K562 (cell line): Measurements from ENCODE around the gene FMNL2. TPM values are rescaled to one million over a fixed set of nuclear protein-coding genes. Genes with fewer than 3 reads are reported as not detected.
A peak's percentile ranks its signal among the peaks of the same experiment; 100 is the strongest.

Experiments used
- ARNT ChIP-seq, 2 experiments: fragments of 450-650 bp; IDR thresholded peaks; 2 replicates each; pipeline ENCODE4 v1.6.1; 2016; ENCODE audit warnings: mild to moderate bottlenecking in 1 of 2
- CHD4 ChIP-seq: fragments of 200-600 bp; sonication (generic); IDR thresholded peaks from 3 replicates; pipeline ENCODE4 v1.6.1; 2012; ENCODE audit warnings: low read depth, mild to moderate bottlenecking, mixed read lengths, low read length, inconsistent platforms; ENCODE audit not compliant: insufficient read depth, insufficient replicate concordance, poor library complexity, severe bottlenecking
- CXXC5 ChIP-seq: fragments of 250-450 bp; sonication (Bioruptor Pico); IDR thresholded peaks from 2 replicates; pipeline ENCODE4 v1.8.0; 2022; ENCODE audit warnings: inconsistent platforms, mild to moderate bottlenecking, moderate library complexity
- DPF2 ChIP-seq: fragments of 450-650 bp; IDR thresholded peaks from 2 replicates; pipeline ENCODE4 v1.6.1; 2016
- EZH2 ChIP-seq: IDR thresholded peaks from 2 replicates; pipeline ENCODE4 v1.6.1; 2012; ENCODE audit warnings: low read depth, mild to moderate bottlenecking, inconsistent platforms, low read length, borderline replicate concordance
- FOXJ2 ChIP-seq: fragments of 200-800 bp; sonication (Bioruptor generic); IDR thresholded peaks from 2 replicates; pipeline ENCODE4 v1.6.1; 2016; ENCODE audit warnings: missing genetic modification characterization, missing compliant biosample characterization
- GABPA ChIP-seq: fragments of 200-800 bp; sonication (Bioruptor generic); conservative IDR thresholded peaks from 2 replicates; pipeline ENCODE4 v1.6.1; 2016; ENCODE audit warnings: low read depth, missing genetic modification characterization, missing compliant biosample characterization
- HDAC8 ChIP-seq: fragments of 450-650 bp; IDR thresholded peaks from 2 replicates; pipeline ENCODE4 v1.6.1; 2016; ENCODE audit warnings: mild to moderate bottlenecking, missing genetic modification characterization, moderate library complexity, missing compliant biosample characterization
- HMG20B ChIP-seq: fragments of 250-450 bp; sonication (Bioruptor Pico); IDR thresholded peaks from 2 replicates; pipeline ENCODE4 v1.5.0; 2021; ENCODE audit warnings: mild to moderate bottlenecking
- HOMEZ ChIP-seq: fragments of 250-450 bp; sonication (Bioruptor Pico); IDR thresholded peaks from 2 replicates; pipeline ENCODE4 v1.4.0; 2020; ENCODE audit warnings: mild to moderate bottlenecking, moderate library complexity
- JUNB ChIP-seq: fragments of 450-650 bp; formaldehyde crosslinking; conservative IDR thresholded peaks from 2 replicates; pipeline ENCODE4 v1.4.0; 2020; ENCODE audit warnings: mild to moderate bottlenecking
- L3MBTL2 ChIP-seq: fragments of 450-650 bp; IDR thresholded peaks from 2 replicates; pipeline ENCODE4 v1.6.1; 2016; ENCODE audit warnings: mild to moderate bottlenecking, moderate library complexity
- MIER1 ChIP-seq: fragments of 450-650 bp; IDR thresholded peaks from 2 replicates; pipeline ENCODE4 v1.6.1; 2016; ENCODE audit warnings: antibody characterized with exemption, mild to moderate bottlenecking, low read depth
- NFIC ChIP-seq: fragments of 450-650 bp; IDR thresholded peaks from 2 replicates; pipeline ENCODE4 v1.6.1; 2017; ENCODE audit warnings: mild to moderate bottlenecking, inconsistent platforms
- NR2C2 ChIP-seq, 2 experiments: fragments of 200-800 bp in 1 of 2; sonication (Bioruptor generic) in 1 of 2; sonication (generic) in 1 of 2; formaldehyde crosslinking in 1 of 2; IDR thresholded peaks; 2 replicates each; pipeline versions ENCODE4 v1.6.1 to v1.8.0; 2016 to 2022; ENCODE audit warnings: mild to moderate bottlenecking in 1 of 2, missing compliant biosample characterization in 1 of 2, missing genetic modification characterization in 1 of 2, missing genetic modification reagents in 1 of 2
- RBBP5 ChIP-seq: fragments of 200-600 bp; sonication (generic); IDR thresholded peaks from 2 replicates; pipeline ENCODE4 v1.6.1; 2012; ENCODE audit warnings: borderline replicate concordance, mild to moderate bottlenecking, low read length, control low read depth, inconsistent platforms; ENCODE audit not compliant: insufficient read depth, poor library complexity, severe bottlenecking
- RBM14 ChIP-seq: fragments of 200-400 bp; formaldehyde crosslinking; IDR thresholded peaks from 2 replicates; pipeline ENCODE4 v1.6.1; 2018; ENCODE audit warnings: low read depth, mild to moderate bottlenecking, low read length, moderate library complexity, borderline replicate concordance; ENCODE audit not compliant: insufficient read depth
- TEAD1 ChIP-seq, 2 experiments: fragments of 450-650 bp in 1 of 2; sonication (generic) in 1 of 2; formaldehyde crosslinking; IDR thresholded peaks; 2 replicates each; pipeline versions ENCODE4 v1.4.0 to v1.8.0; 2020 to 2022; ENCODE audit warnings: mild to moderate bottlenecking in 2 of 2, missing genetic modification reagents in 1 of 2
- U2AF2 ChIP-seq: fragments of 200-400 bp; formaldehyde crosslinking; optimal IDR thresholded peaks from 2 replicates; pipeline ENCODE3; 2017; ENCODE audit warnings: low read depth, mild to moderate bottlenecking, low read length
- ZFX ChIP-seq: sonication (generic); formaldehyde crosslinking; IDR thresholded peaks from 2 replicates; pipeline ENCODE4 v1.8.0; 2022; ENCODE audit warnings: mild to moderate bottlenecking, missing genetic modification reagents, moderate library complexity
- ZNF175 ChIP-seq: fragments of 200-800 bp; sonication (Bioruptor generic); IDR thresholded peaks from 2 replicates; pipeline ENCODE4 v1.6.1; 2016; ENCODE audit warnings: low read depth, mild to moderate bottlenecking, missing genetic modification characterization, missing compliant biosample characterization
- ZNF23 ChIP-seq: fragments of 250-450 bp; sonication (Bioruptor Pico); IDR thresholded peaks from 2 replicates; pipeline ENCODE4 v1.4.0; 2020; ENCODE audit warnings: mild to moderate bottlenecking
- ZNF384 ChIP-seq: IDR thresholded peaks from 2 replicates; pipeline ENCODE4 v1.6.1; 2012; ENCODE audit warnings: low read depth, low read length, improper control_type of control experiment
- ZNF644 ChIP-seq: fragments of 200-800 bp; sonication (Bioruptor generic); IDR thresholded peaks from 2 replicates; pipeline ENCODE4 v1.6.1; 2016; ENCODE audit warnings: low read depth, missing genetic modification characterization, missing compliant biosample characterization
- ZNF77 ChIP-seq: fragments of 250-450 bp; sonication (Bioruptor Pico); IDR thresholded peaks from 2 replicates; pipeline ENCODE4 v1.5.0; 2020
- ZSCAN32 ChIP-seq: fragments of 450-650 bp; formaldehyde crosslinking; IDR thresholded peaks from 2 replicates; pipeline ENCODE4 v1.4.0; 2020; ENCODE audit warnings: mild to moderate bottlenecking, moderate library complexity
- polyA plus RNA-seq, 8 experiments: library from polyadenylated mRNA; depleted of rRNA in 4 of 8; stranded (reverse) in 5 of 8; unstranded in 3 of 8; fragments of >200 nt; fragmentation: Nextera tagmentation in 2 of 8; fragmentation: Illumina TruSeq in 1 of 8; extraction: Ambion mirVana in 2 of 8; extraction: Trizol in 1 of 8; gene quantifications; 2 replicates each; pipeline versions ENCODE4 v1.2.1 to v1.2.3, GENCODE V29; 2011 to 2014; ENCODE audit warnings: inconsistent platforms in 1 of 8, missing spikeins in 1 of 8
- total RNA-seq, 7 experiments: library from RNA; depleted of rRNA in 6 of 7; stranded (reverse); fragments of >200 nt in 6 of 7; fragmentation: Illumina TruSeq in 2 of 7; extraction: Trizol in 2 of 7; gene quantifications; 2 replicates each; pipeline versions ENCODE4 v1.2.1 to v1.2.3, GENCODE V29; 2011 to 2021; ENCODE audit warnings: low replicate concordance in 1 of 7
- TF ChIP-seq, protein P1 (sequence below): sonication (generic); formaldehyde crosslinking; IDR thresholded peaks from 2 replicates; pipeline ENCODE4 v1.8.0; 2022; ENCODE audit warnings: missing genetic modification reagents, mild to moderate bottlenecking, borderline replicate concordance

Gene FMNL2
- total and polyA plus RNA-seq, 9 of the 15 experiments (the other 6 are each of a cell fraction or from before 2014, with no cell fraction given) = 0.15 to 0.49 (median 0.24) TPM; not detected in 1

GRCh38 chr2:152497481-152498052, 162.6 kb downstream of the FMNL2 start (continued):
- peak; percentile 39 for TF ChIP-seq CXXC5 (CRISPR knock-in tag)
- TF ChIP-seq NR2C2 (CRISPR knock-in tag; IDR thresholded peaks at IDR 0.05) = no peak
- TF ChIP-seq NR2C2 (tag; IDR thresholded peaks at IDR 0.05) = peak; percentile 34; the same call in 1 of the 2 replicates
- no peak for TF ChIP-seq CHD4
- no peak for TF ChIP-seq ARNT (IDR thresholded peaks at IDR 0.05)
- TF ChIP-seq ZNF23 (CRISPR knock-in tag) = no peak
- TF ChIP-seq L3MBTL2 = no peak
- TF ChIP-seq ZNF384 = no peak
- TF ChIP-seq GABPA = no peak
- no peak for TF ChIP-seq ZFX (CRISPR knock-in tag)
- TF ChIP-seq RBBP5 = no peak
- TF ChIP-seq ZNF77 (CRISPR knock-in tag) = no peak
- TF ChIP-seq ZNF175 (CRISPR knock-in tag) = no peak
- no peak for TF ChIP-seq RBM14
- TF ChIP-seq HDAC8 (tag) = no peak
- TF ChIP-seq ZSCAN32 (CRISPR knock-in tag) = no peak
- TF ChIP-seq HMG20B = no peak
- TF ChIP-seq NFIC = peak; percentile 67
- no peak for TF ChIP-seq TEAD1 (CRISPR knock-in tag; IDR thresholded peaks at IDR 0.05)
- no peak for TF ChIP-seq U2AF2
- no peak for TF ChIP-seq HOMEZ (CRISPR knock-in tag)
- TF ChIP-seq MIER1 = no peak
- TF ChIP-seq ZNF644 (tag) = 0 out of 2 replicates have a peak, but pooled peaks have one; percentile 32
- TF ChIP-seq FOXJ2 = peak; percentile 69
- TF ChIP-seq JUNB = no peak
- no peak for TF ChIP-seq DPF2
- no peak for TF ChIP-seq EZH2
- TF ChIP-seq, protein P1, sequence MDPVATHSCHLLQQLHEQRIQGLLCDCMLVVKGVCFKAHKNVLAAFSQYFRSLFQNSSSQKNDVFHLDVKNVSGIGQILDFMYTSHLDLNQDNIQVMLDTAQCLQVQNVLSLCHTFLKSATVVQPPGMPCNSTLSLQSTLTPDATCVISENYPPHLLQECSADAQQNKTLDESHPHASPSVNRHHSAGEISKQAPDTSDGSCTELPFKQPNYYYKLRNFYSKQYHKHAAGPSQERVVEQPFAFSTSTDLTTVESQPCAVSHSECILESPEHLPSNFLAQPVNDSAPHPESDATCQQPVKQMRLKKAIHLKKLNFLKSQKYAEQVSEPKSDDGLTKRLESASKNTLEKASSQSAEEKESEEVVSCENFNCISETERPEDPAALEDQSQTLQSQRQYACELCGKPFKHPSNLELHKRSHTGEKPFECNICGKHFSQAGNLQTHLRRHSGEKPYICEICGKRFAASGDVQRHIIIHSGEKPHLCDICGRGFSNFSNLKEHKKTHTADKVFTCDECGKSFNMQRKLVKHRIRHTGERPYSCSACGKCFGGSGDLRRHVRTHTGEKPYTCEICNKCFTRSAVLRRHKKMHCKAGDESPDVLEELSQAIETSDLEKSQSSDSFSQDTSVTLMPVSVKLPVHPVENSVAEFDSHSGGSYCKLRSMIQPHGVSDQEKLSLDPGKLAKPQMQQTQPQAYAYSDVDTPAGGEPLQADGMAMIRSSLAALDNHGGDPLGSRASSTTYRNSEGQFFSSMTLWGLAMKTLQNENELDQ (CRISPR knock-in tag) = no peak
